HEK293 (cell line): ENCODE data around the gene STIP1.

Source experiments
- CTCF ChIA-PET: fragments of 350-600 bp; formaldehyde crosslinking; extraction: SDS; loops from one replicate; lab custom pipeline; 2021; ENCODE audit warnings: antibody characterized with exemption; lab: Yijun Ruan, JAX
- POLR2A ChIA-PET: fragments of 300-600 bp; formaldehyde crosslinking; extraction: SDS; loops from one replicate; lab custom pipeline; 2020; ENCODE audit warnings: antibody characterized with exemption, inconsistent platforms; lab: Yijun Ruan, JAX
- H3K27ac ChIP-seq: fragments of 200-500 bp; sonication (Bioruptor generic); 2 replicates; pipeline ENCODE4 v1.5.1; 2014; ENCODE audit warnings: low read depth, low read length, control low read depth, inconsistent platforms; ENCODE audit errors: extremely low read depth
- H3K36me3 ChIP-seq, 2 experiments: fragments of 200-500 bp in 1 of 2; sonication (Bioruptor generic) in 1 of 2; 1 replicate in 1 of 2; 2 replicates in 1 of 2; pipeline ENCODE4 v1.5.1; 2014 to 2017; ENCODE audit warnings: inconsistent platforms in 2 of 2, low read length in 2 of 2; ENCODE audit not compliant: control insufficient read depth in 2 of 2, insufficient read depth in 1 of 2
- H3K4me1 ChIP-seq: fragments of 200-500 bp; sonication (Bioruptor generic); 2 replicates; pipeline ENCODE4 v1.5.1; 2014; ENCODE audit warnings: mild to moderate bottlenecking, low read length, inconsistent platforms; ENCODE audit not compliant: control insufficient read depth, insufficient read depth
- H3K4me3 ChIP-seq: 2 replicates; pipeline ENCODE4 v1.5.1; 2011; ENCODE audit warnings: low read depth, mild to moderate bottlenecking, control low read depth, low read length, moderate library complexity
- H3K9me3 ChIP-seq: fragments of 200-500 bp; sonication (Bioruptor generic); 2 replicates; pipeline ENCODE4 v1.5.1; 2014; ENCODE audit warnings: low read depth, low read length, inconsistent platforms; ENCODE audit not compliant: control insufficient read depth, insufficient read depth
- CTCF ChIP-seq: fragments of 450-650 bp; formaldehyde crosslinking; IDR thresholded peaks from 2 replicates; pipeline ENCODE4 v1.5.1; 2016; ENCODE audit warnings: missing biosample characterization, missing genetic modification characterization
- KLF1 ChIP-seq: fragments of 450-650 bp; formaldehyde crosslinking; IDR thresholded peaks from 2 replicates; pipeline ENCODE4 v1.5.1; 2016; ENCODE audit warnings: missing biosample characterization, missing genetic modification characterization
- MZF1 ChIP-seq: fragments of 450-650 bp; formaldehyde crosslinking; IDR thresholded peaks from 2 replicates; pipeline ENCODE4 v1.5.1; 2017; ENCODE audit warnings: missing biosample characterization, missing genetic modification characterization, borderline replicate concordance
- OSR2 ChIP-seq: fragments of 450-650 bp; formaldehyde crosslinking; IDR thresholded peaks from 2 replicates; pipeline ENCODE4 v1.5.1; 2016; ENCODE audit warnings: missing biosample characterization, missing genetic modification characterization
- OVOL3 ChIP-seq: fragments of 450-650 bp; formaldehyde crosslinking; IDR thresholded peaks from 2 replicates; pipeline ENCODE4 v1.5.1; 2016; ENCODE audit warnings: missing biosample characterization, missing genetic modification characterization
- RBAK ChIP-seq: fragments of 450-650 bp; formaldehyde crosslinking; IDR thresholded peaks from 2 replicates; pipeline ENCODE4 v1.5.1; 2016; ENCODE audit warnings: missing biosample characterization, missing genetic modification characterization
- ZBTB48 ChIP-seq: fragments of 450-650 bp; formaldehyde crosslinking; IDR thresholded peaks from 2 replicates; pipeline ENCODE4 v1.5.1; 2016; ENCODE audit warnings: missing biosample characterization, missing genetic modification characterization
- ZNF10 ChIP-seq: fragments of 450-650 bp; formaldehyde crosslinking; IDR thresholded peaks from 2 replicates; pipeline ENCODE4 v1.5.1; 2017; ENCODE audit warnings: missing biosample characterization, missing genetic modification characterization
- ZNF239 ChIP-seq: fragments of 450-650 bp; formaldehyde crosslinking; IDR thresholded peaks from 2 replicates; pipeline ENCODE4 v1.5.1; 2016; ENCODE audit warnings: missing biosample characterization, missing genetic modification characterization
- ZNF335 ChIP-seq: fragments of 450-650 bp; formaldehyde crosslinking; conservative IDR thresholded peaks from 2 replicates; pipeline ENCODE4 v1.5.1; 2016; ENCODE audit warnings: missing biosample characterization, missing genetic modification characterization
- ZNF391 ChIP-seq: fragments of 450-650 bp; formaldehyde crosslinking; IDR thresholded peaks from 2 replicates; pipeline ENCODE4 v1.5.1; 2016; ENCODE audit warnings: low read depth, missing biosample characterization, missing genetic modification characterization, borderline replicate concordance
- ZNF518A ChIP-seq: fragments of 450-650 bp; formaldehyde crosslinking; conservative IDR thresholded peaks from 2 replicates; pipeline ENCODE4 v1.5.1; 2016; ENCODE audit warnings: low read depth, missing biosample characterization, missing genetic modification characterization
- ZNF785 ChIP-seq: fragments of 450-650 bp; formaldehyde crosslinking; IDR thresholded peaks from 2 replicates; pipeline ENCODE4 v1.5.1; 2016; ENCODE audit warnings: missing biosample characterization, missing genetic modification characterization
- ZNF843 ChIP-seq: fragments of 450-650 bp; formaldehyde crosslinking; IDR thresholded peaks from 2 replicates; pipeline ENCODE4 v1.5.1; 2016; ENCODE audit warnings: missing biosample characterization, missing genetic modification characterization
- ZSCAN23 ChIP-seq: fragments of 450-650 bp; formaldehyde crosslinking; IDR thresholded peaks from 2 replicates; pipeline ENCODE4 v1.5.1; 2016; ENCODE audit warnings: missing biosample characterization, missing genetic modification characterization
- TF ChIP-seq, protein P1 (sequence below): fragments of 450-650 bp; formaldehyde crosslinking; IDR thresholded peaks from 2 replicates; pipeline ENCODE4 v1.5.1; 2016; ENCODE audit warnings: missing biosample characterization, missing genetic modification characterization

Gene STIP1

DNA sequence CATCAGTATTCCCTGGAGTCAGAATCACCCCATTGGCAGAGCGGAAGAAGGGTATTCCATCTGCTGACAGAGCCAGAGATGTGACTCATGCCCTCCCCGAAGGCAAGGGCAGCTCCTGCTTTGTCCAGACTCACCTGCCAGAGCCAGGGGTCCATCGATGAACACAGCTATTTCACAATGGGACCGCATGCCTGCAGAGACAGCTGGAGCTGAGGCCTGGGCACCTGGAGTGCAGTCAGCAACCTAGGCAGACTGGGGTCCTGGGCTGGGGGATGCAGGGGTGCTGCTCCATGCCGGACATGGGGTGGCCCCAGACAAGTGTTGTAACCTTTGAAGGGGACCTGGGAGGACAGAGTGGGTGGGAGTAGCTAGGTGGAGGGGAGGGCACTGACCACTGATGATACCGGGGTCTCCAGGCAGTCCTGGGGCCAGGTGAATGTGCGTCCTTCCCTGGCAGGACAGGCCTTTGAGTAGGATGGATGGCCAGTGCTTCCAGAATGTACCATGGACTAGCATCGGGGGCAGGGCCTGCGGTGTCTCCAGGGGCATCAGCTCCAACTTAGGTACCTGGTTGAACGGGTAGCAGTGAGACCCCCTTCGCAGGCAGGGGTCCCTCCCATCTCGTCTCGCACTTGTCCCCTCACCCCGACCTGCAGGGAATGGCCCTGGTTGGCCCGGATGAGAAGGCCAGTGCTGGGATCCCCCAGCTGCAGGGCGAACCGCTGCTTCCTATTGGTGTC, 38.4 kb downstream of the STIP1 start:
- POLR2A ChIA-PET: interaction anchor here (1.0 to 2.1 kb wide), 4 partner anchors 10 to 39 kb away, joined by 3 to 7 read pairs (median 4); partner anchors contain the start of gene STIP1
- H3K4me3 ChIP-seq: no peak overlapping the region
- H3K27ac ChIP-seq: no peak overlapping the region
- H3K4me1 ChIP-seq: peaks cover 3% of the 10 kb centered on the region; the same call in 1 of the 2 replicates
- TF ChIP-seq ZNF10 (tag by site-specific recombination) (peak; percentile 43; the same call in 1 of the 2 replicates), RBAK (no peak), OSR2 (tag by site-specific recombination) (no peak), ZNF391 (tag by site-specific recombination) (no peak)
- H3K9me3 ChIP-seq: no peaks in the 10 kb centered on the region
- CTCF ChIA-PET: interaction anchor here (0.6 to 1.7 kb wide), 2 partner anchors 11 to 20 kb away, joined by 3 read pairs; no protein-coding TSS in a partner anchor
- H3K36me3 ChIP-seq: peaks cover 0 to 26% of the 10 kb centered on the region in 2 experiments; a peak in 1 of 3 replicates

GRCh38 chr11:64224891-64225607, 39.1 kb downstream of the STIP1 start:
- ChIA-PET POLR2A (interaction anchor here (0.8 to 2.1 kb wide), 4 partner anchors 13 to 92 kb away, joined by 3 to 12 read pairs (median 6); partner anchors contain the start of genes PRDX5 and TRMT112), CTCF (interaction anchor here (0.5 to 1.9 kb wide), 2 partner anchors 20 to 37 kb away, joined by 4 to 10 read pairs; no protein-coding TSS in a partner anchor)
- Histone ChIP-seq H3K4me3 (peak overlapping the region; percentile 77), H3K9me3 (no peaks in the 10 kb centered on the region), H3K4me1 (peaks cover 3% of the 10 kb centered on the region; the same call in 1 of the 2 replicates), H3K27ac (peak overlapping the region; percentile 52; the same call in 1 of the 2 replicates), H3K36me3 (peaks cover 0 to 26% of the 10 kb centered on the region in 2 experiments; a peak in 1 of 3 replicates)
- TF ChIP-seq MZF1 (tag by site-specific recombination): no peak
- TF ChIP-seq ZNF335 (tag by site-specific recombination): peak; percentile 64; the same call in 1 of the 2 replicates
- peak; percentile 35; the same call in 1 of the 2 replicates for TF ChIP-seq ZBTB48 (tag by site-specific recombination)

DNA sequence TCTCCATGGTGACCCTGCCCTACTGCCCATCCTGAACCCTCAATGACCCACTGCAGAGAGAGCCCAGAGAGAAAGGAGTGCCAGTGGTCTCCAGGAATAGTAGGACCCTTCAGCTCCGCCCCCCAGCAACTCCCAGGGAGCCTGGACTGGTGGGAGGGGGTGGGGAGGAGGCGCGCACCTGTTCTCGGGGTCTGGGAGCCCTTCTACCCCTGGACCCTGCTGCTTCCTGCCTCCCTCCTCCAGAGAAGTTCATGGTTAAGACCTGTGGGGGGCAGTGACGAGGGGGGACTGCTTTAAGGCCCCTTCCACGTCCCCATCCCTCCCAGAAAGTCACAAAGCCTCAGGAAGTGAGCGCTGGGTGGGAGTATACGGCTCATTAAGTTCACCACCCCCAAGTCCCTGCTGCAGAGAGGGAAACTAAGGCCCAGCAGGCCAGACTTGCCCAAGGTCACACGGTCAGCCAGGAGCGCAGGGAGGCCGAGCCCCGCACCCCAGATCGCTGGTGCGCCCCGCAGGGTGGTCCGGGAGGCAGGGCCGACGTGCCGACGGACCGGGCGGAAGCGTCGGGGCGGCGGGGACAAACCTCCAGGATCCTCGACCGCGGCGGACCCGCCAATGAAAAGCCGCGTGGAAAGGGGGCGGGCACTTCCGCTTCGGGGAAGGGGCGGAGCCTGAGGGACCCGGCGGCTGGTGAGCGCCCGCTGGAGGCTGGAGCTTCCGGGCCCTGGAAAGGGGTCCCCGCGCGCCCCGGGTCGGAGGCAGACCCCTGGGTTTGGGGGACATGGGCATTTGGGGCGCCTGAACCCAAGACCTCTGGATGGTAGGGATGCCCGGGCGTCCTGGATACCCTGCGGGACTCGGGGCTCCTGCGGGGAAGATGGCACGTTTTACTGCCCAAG, 39.9 kb downstream of the STIP1 start, which contains the start of the genes NUDT22 and TRPT1:
Gene NUDT22, plus strand, starts transcription at position 667 of the 899 bp plus-strand sequence. CDS start 379 bp downstream, outside the sequence.
Gene TRPT1, minus strand, starts transcription at position 579 of the 899 bp plus-strand sequence. Its CDS starts 326 bp downstream, at position 253.
- peaks cover 0 to 21% of the 10 kb centered on the region in 2 experiments; a peak in 1 of 3 replicates for H3K36me3 ChIP-seq
- ChIA-PET CTCF (interaction anchor here (0.5 to 1.9 kb wide), 5 partner anchors 21 to 44 kb away, joined by 3 to 10 read pairs (median 4); no protein-coding TSS in a partner anchor), POLR2A (interaction anchor here (0.7 to 3.5 kb wide), 20 partner anchors 9 to 553 kb away, joined by 3 to 29 read pairs (median 5); partner anchors contain the start of genes ESRRA, FKBP2, PLCB3 and PPP1R14B)
- H3K4me1 ChIP-seq: peaks cover 3% of the 10 kb centered on the region; the same call in 1 of the 2 replicates
- no peaks in the 10 kb centered on the region for H3K9me3 ChIP-seq
- peak within 1 kb of the TSS; percentile 77 for H3K4me3 ChIP-seq
- peak within 1 kb of the TSS; percentile 52; the same call in 1 of the 2 replicates for H3K27ac ChIP-seq
- TF ChIP-seq ZNF239 (tag by site-specific recombination) (no peak), ZSCAN23 (tag by site-specific recombination) (no peak), ZNF518A (no peak), OVOL3 (tag by site-specific recombination) (no peak), ZNF843 (no peak), ZNF335 (tag by site-specific recombination) (peak; percentile 68), OSR2 (tag by site-specific recombination) (no peak), ZNF785 (tag by site-specific recombination) (no peak), KLF1 (tag by site-specific recombination) (no peak), CTCF (tag by site-specific recombination) (no peak; the same call in 1 of the 2 replicates)
- TF ChIP-seq, protein P1, sequence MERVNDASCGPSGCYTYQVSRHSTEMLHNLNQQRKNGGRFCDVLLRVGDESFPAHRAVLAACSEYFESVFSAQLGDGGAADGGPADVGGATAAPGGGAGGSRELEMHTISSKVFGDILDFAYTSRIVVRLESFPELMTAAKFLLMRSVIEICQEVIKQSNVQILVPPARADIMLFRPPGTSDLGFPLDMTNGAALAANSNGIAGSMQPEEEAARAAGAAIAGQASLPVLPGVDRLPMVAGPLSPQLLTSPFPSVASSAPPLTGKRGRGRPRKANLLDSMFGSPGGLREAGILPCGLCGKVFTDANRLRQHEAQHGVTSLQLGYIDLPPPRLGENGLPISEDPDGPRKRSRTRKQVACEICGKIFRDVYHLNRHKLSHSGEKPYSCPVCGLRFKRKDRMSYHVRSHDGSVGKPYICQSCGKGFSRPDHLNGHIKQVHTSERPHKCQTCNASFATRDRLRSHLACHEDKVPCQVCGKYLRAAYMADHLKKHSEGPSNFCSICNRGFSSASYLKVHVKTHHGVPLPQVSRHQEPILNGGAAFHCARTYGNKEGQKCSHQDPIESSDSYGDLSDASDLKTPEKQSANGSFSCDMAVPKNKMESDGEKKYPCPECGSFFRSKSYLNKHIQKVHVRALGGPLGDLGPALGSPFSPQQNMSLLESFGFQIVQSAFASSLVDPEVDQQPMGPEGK: peak; percentile 67; the same call in 1 of the 2 replicates
